BJ (cell line): ENCODE data around the gene SSBP3. TPM values are rescaled to one million over a fixed set of nuclear protein-coding genes. Genes with fewer than 3 reads are reported as not detected.

Experiments
- CTCF ChIA-PET: fragments of 350-600 bp; formaldehyde crosslinking; extraction: SDS; loops from one replicate; lab custom pipeline; 2021; ENCODE audit warnings: antibody characterized with exemption, inconsistent platforms; lab: Yijun Ruan, JAX
- POLR2A ChIA-PET: fragments of 300-600 bp; sonication (Branson Sonifier 250); formaldehyde crosslinking; extraction: SDS; loops from one replicate; lab custom pipeline; 2021; ENCODE audit warnings: antibody characterized with exemption; lab: Charles Lee
- DNase-seq: peaks from one replicate; pipeline ENCODE4 v3.0.0-alpha.2; 2011; ENCODE audit warnings: low read depth
- H3K27me3 ChIP-seq: 2 replicates; pipeline ENCODE4 v1.6.0; 2011; ENCODE audit warnings: low read length; ENCODE audit not compliant: control insufficient read depth, insufficient read depth
- H3K36me3 ChIP-seq: 2 replicates; pipeline ENCODE4 v1.5.1; 2011; ENCODE audit warnings: low read length; ENCODE audit not compliant: control insufficient read depth, insufficient read depth
- H3K4me3 ChIP-seq: 2 replicates; pipeline ENCODE4 v1.5.1; 2011; ENCODE audit warnings: low read depth, mild to moderate bottlenecking, control low read depth, low read length
- CTCF ChIP-seq: IDR thresholded peaks from 2 replicates; pipeline ENCODE4 v1.5.1; 2011; ENCODE audit warnings: low read depth, mild to moderate bottlenecking, control low read depth, inconsistent platforms, low read length, moderate library complexity; ENCODE audit not compliant: insufficient read depth
- polyA plus RNA-seq: library from polyadenylated mRNA; depleted of rRNA; stranded (reverse); fragments of >200 nt; gene quantifications from 2 replicates; pipeline ENCODE4 v1.2.3, GENCODE V29; 2011

SSBP3 gene
- polyA plus RNA-seq, 1 experiment = 25.9 TPM

- ChIA-PET POLR2A (no interaction called here), CTCF (interaction anchor here (1.9 to 7.8 kb wide), 3 partner anchors 11 to 218 kb away, joined by 4 to 39 read pairs (median 17); no protein-coding TSS in a partner anchor)
- no peak for DNase-seq
- H3K27me3 ChIP-seq = no peaks in the 10 kb centered on the region
- H3K36me3 ChIP-seq = peaks cover 3% of the 10 kb centered on the region
- no peak for TF ChIP-seq CTCF
- no peak overlapping the region for H3K4me3 ChIP-seq
Observed at GRCh38 chr1:54271341-54271740, 134.9 kb downstream of the SSBP3 start.

GRCh38 chr1:54270543-54270942, 135.7 kb downstream of the SSBP3 start:
- H3K27me3 ChIP-seq = no peaks in the 10 kb centered on the region
- H3K4me3 ChIP-seq = no peak overlapping the region
- peaks cover 6% of the 10 kb centered on the region for H3K36me3 ChIP-seq
- CTCF ChIA-PET = interaction anchor here (1.9 kb wide), 1 partner anchor 10 kb away, joined by 4 read pairs; no protein-coding TSS in a partner anchor
- DNase-seq = no peak
- POLR2A ChIA-PET = no interaction called here
- TF ChIP-seq CTCF = no peak

- CTCF ChIA-PET = interaction anchor here (1.6 to 1.9 kb wide), 2 partner anchors 11 to 220 kb away, joined by 4 to 5 read pairs; no protein-coding TSS in a partner anchor
- TF ChIP-seq CTCF = no peak
- POLR2A ChIA-PET = no interaction called here
- H3K4me3 ChIP-seq = no peak overlapping the region
- no peak for DNase-seq
- H3K36me3 ChIP-seq = peaks cover 6% of the 10 kb centered on the region
- no peaks in the 10 kb centered on the region for H3K27me3 ChIP-seq
Observed at GRCh38 chr1:54268762-54269297, 137.4 kb downstream of the SSBP3 start.

- ChIA-PET CTCF (interaction anchor here (1.6 to 1.9 kb wide), 2 partner anchors 10 to 221 kb away, joined by 4 to 5 read pairs; no protein-coding TSS in a partner anchor), POLR2A (interaction anchor here (0.6 kb wide), 1 partner anchor 45 kb away, joined by 5 read pairs; no protein-coding TSS in a partner anchor)
- TF ChIP-seq CTCF = no peak
Observed at GRCh38 chr1:54267815-54268761, 138.1 kb downstream of the SSBP3 start.

DNA sequence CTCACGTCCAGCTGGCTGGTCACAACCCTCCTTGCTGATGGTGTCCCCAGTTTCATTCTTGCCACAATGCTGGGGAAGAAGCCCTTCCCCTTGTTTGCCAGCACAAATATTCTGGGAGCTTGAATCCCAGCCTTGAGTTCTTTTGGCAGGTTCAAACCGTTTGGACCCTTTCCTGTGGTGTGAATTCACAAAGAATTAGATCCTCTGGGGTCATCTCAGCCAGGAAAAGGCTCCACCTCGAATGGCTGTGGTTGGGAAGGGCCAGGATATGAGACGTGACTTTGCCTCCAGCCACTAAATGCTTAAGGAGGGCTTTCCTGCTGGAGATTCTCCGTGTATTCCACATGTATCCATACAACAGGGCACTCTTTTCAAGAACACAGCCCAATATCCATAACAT, 139.3 kb downstream of the SSBP3 start:
- TF ChIP-seq CTCF = no peak
- no peaks in the 10 kb centered on the region for H3K27me3 ChIP-seq
- H3K4me3 ChIP-seq = no peak overlapping the region
- ChIA-PET POLR2A (no interaction called here), CTCF (interaction anchor here (0.6 kb wide), 1 partner anchor 114 kb away, joined by 4 read pairs; no protein-coding TSS in a partner anchor)
- peaks cover 6% of the 10 kb centered on the region for H3K36me3 ChIP-seq
- DNase-seq = no peak

More at GRCh38 chr1:54267815-54268761, 138.1 kb downstream of the SSBP3 start:
- DNase-seq = no peak
- H3K36me3 ChIP-seq = peaks cover 6% of the 10 kb centered on the region
- no peak overlapping the region for H3K4me3 ChIP-seq
- no peaks in the 10 kb centered on the region for H3K27me3 ChIP-seq
